Measurements from ENCODE around the gene CALM1. TPM values are rescaled to one million over a fixed set of nuclear protein-coding genes. Genes with fewer than 3 reads are reported as not detected.
A peak's percentile ranks its signal among the peaks of the same experiment; 100 is the strongest.

CALM1 gene
- total RNA-seq, 1 donor from 2014 or later: 362 TPM

GRCh38 chr14:90386321-90386720, 10.5 kb upstream of the CALM1 start:
- Histone ChIP-seq H2AFZ (replicated peaks) (no peak overlapping the region), H3K27me3 (peaks cover 9% of the 10 kb centered on the region), H4K20me1 (ENCODE audit: low read depth) (no peaks in the 10 kb centered on the region), H3K4me1 (peaks cover 18% of the 10 kb centered on the region), H3K4me3 (no peak overlapping the region), H3K27ac (no peak overlapping the region), H3K9ac (no peak overlapping the region), H3F3A (ENCODE audit: low read depth) (peaks cover 16% of the 10 kb centered on the region), H3K79me2 (ENCODE audit: low read depth) (no peaks in the 10 kb centered on the region), H3K36me3 (no peaks in the 10 kb centered on the region), H3K4me2 (no peak overlapping the region), H3K9me3 (ENCODE audit: low read depth) (no peaks in the 10 kb centered on the region)
- H3K4me1 Mint-ChIP-seq: peaks cover 16% of the 10 kb centered on the region
- TF ChIP-seq EZH2phosphoT487 (IDR thresholded peaks at IDR 0.05) (no peak), EZH2 (IDR thresholded peaks at IDR 0.05) (no peak)
- TF ChIP-seq, protein P1, sequence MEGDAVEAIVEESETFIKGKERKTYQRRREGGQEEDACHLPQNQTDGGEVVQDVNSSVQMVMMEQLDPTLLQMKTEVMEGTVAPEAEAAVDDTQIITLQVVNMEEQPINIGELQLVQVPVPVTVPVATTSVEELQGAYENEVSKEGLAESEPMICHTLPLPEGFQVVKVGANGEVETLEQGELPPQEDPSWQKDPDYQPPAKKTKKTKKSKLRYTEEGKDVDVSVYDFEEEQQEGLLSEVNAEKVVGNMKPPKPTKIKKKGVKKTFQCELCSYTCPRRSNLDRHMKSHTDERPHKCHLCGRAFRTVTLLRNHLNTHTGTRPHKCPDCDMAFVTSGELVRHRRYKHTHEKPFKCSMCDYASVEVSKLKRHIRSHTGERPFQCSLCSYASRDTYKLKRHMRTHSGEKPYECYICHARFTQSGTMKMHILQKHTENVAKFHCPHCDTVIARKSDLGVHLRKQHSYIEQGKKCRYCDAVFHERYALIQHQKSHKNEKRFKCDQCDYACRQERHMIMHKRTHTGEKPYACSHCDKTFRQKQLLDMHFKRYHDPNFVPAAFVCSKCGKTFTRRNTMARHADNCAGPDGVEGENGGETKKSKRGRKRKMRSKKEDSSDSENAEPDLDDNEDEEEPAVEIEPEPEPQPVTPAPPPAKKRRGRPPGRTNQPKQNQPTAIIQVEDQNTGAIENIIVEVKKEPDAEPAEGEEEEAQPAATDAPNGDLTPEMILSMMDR (IDR thresholded peaks at IDR 0.05): no peak
- H3K36me3 Mint-ChIP-seq: no peaks in the 10 kb centered on the region
- H3K4me3 Mint-ChIP-seq: no peak overlapping the region
- H3K9me3 Mint-ChIP-seq: no peaks in the 10 kb centered on the region
- no peak for DNase-seq (ENCODE audit: low spot score)
- peaks cover 2% of the 10 kb centered on the region for H3K27me3 Mint-ChIP-seq (ENCODE audit: insufficient read depth, low read depth)
- no peak overlapping the region for H3K27ac Mint-ChIP-seq

DNA sequence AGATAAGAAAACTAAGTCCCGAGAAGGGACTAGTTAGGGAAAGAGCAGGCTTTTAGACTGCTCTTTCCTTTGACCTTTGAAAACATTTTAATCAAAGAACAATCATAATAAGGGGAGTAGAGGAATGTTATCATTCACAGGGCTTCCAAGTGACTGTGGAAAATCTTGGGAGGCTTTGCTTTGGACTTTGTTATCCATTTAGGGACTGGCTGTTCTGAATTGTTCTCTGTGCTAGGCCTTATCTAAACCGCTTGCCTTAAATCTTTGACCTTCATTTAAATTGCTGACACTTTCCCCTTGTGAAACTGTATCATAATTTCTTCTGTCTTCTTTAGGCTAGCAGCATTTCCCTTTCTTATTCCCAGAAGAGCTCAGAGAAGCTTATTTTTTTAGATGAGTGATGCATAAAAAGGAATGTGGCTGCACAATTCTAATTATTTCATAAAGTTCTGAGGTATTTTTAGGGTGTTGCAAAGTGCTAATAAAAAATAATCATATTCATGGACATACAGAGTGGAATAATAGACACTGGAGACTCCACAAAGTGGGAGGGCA, 9.5 kb upstream of the CALM1 start:
- no peaks in the 10 kb centered on the region for H3K9me3 Mint-ChIP-seq
- no peaks in the 10 kb centered on the region for H3K36me3 Mint-ChIP-seq
- peaks cover 7% of the 10 kb centered on the region for H3F3A ChIP-seq (ENCODE audit: low read depth)
- no peak overlapping the region for H3K27ac ChIP-seq
- H2AFZ ChIP-seq (replicated peaks): no peak overlapping the region
- H3K27me3 Mint-ChIP-seq (ENCODE audit: insufficient read depth, low read depth): peaks cover 2% of the 10 kb centered on the region
- H3K4me1 Mint-ChIP-seq: peaks cover 16% of the 10 kb centered on the region
- H3K9ac ChIP-seq: no peak overlapping the region
- no peaks in the 10 kb centered on the region for H4K20me1 ChIP-seq (ENCODE audit: low read depth)
- TF ChIP-seq EZH2 (IDR thresholded peaks at IDR 0.05): no peak
- peaks cover 10% of the 10 kb centered on the region for H3K4me1 ChIP-seq
- H3K4me2 ChIP-seq: no peak overlapping the region
- H3K4me3 Mint-ChIP-seq: no peak overlapping the region
- peaks cover 9% of the 10 kb centered on the region for H3K27me3 ChIP-seq
- no peak overlapping the region for H3K27ac Mint-ChIP-seq
- DNase-seq (ENCODE audit: low spot score): no peak
- no peaks in the 10 kb centered on the region for H3K9me3 ChIP-seq (ENCODE audit: low read depth)
- H3K36me3 ChIP-seq: no peaks in the 10 kb centered on the region
- H3K79me2 ChIP-seq (ENCODE audit: low read depth): no peaks in the 10 kb centered on the region
- H3K4me3 ChIP-seq: no peak overlapping the region

- no peak overlapping the region for H3K27ac ChIP-seq
- H3K4me3 ChIP-seq: no peak overlapping the region
- Mint-ChIP-seq H3K27ac (no peak overlapping the region), H3K36me3 (no peaks in the 10 kb centered on the region), H3K4me3 (no peak overlapping the region), H3K27me3 (ENCODE audit: insufficient read depth, low read depth) (peaks cover 2% of the 10 kb centered on the region), H3K4me1 (peaks cover 16% of the 10 kb centered on the region), H3K9me3 (no peaks in the 10 kb centered on the region)
- no peaks in the 10 kb centered on the region for H3K36me3 ChIP-seq
- no peak overlapping the region for H3K4me2 ChIP-seq
- H4K20me1 ChIP-seq (ENCODE audit: low read depth): no peaks in the 10 kb centered on the region
- no peaks in the 10 kb centered on the region for H3K9me3 ChIP-seq (ENCODE audit: low read depth)
- DNase-seq (ENCODE audit: low spot score): peak; percentile 60
- H3K27me3 ChIP-seq: peaks cover 9% of the 10 kb centered on the region
- H2AFZ ChIP-seq (replicated peaks): no peak overlapping the region
- no peaks in the 10 kb centered on the region for H3F3A ChIP-seq (ENCODE audit: low read depth)
- no peak overlapping the region for H3K9ac ChIP-seq
- no peak for TF ChIP-seq EZH2phosphoT487 (IDR thresholded peaks at IDR 0.05)
- no peak for TF ChIP-seq EZH2 (IDR thresholded peaks at IDR 0.05)
- TF ChIP-seq, protein P1 (IDR thresholded peaks at IDR 0.05): no peak
- H3K4me1 ChIP-seq: peaks cover 8% of the 10 kb centered on the region
- H3K79me2 ChIP-seq (ENCODE audit: low read depth): no peaks in the 10 kb centered on the region
Measured at GRCh38 chr14:90388437-90388836, 8.4 kb upstream of the CALM1 start.

DNA sequence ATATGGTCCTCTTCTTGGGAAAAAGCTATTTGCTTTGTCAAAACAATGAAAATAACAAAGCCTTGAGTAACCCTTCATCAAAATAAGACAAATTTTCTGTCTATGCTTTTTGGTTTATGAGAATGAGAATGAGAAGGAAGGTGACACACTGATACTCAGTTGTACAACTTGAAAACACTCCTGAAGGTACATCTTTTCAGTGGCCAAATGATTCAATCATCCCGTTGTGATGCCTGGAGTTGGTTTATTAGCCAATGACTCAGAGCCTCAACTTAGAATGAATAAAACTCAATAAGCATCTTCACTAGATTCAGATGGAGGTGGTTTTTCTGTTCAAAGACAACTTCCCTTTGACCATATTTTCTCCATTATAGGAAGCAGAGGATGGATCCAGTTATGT, 7.8 kb upstream of the CALM1 start:
- Histone ChIP-seq H3K27ac (no peak overlapping the region), H3F3A (ENCODE audit: low read depth) (no peaks in the 10 kb centered on the region), H4K20me1 (ENCODE audit: low read depth) (no peaks in the 10 kb centered on the region), H3K9ac (no peak overlapping the region), H3K4me1 (peaks cover 8% of the 10 kb centered on the region), H3K27me3 (peaks cover 9% of the 10 kb centered on the region), H3K9me3 (ENCODE audit: low read depth) (no peaks in the 10 kb centered on the region), H3K4me2 (no peak overlapping the region), H2AFZ (replicated peaks) (no peak overlapping the region), H3K36me3 (no peaks in the 10 kb centered on the region), H3K4me3 (no peak overlapping the region), H3K79me2 (ENCODE audit: low read depth) (no peaks in the 10 kb centered on the region)
- TF ChIP-seq, protein P1 (IDR thresholded peaks at IDR 0.05): no peak
- TF ChIP-seq EZH2 (IDR thresholded peaks at IDR 0.05) (no peak), EZH2phosphoT487 (IDR thresholded peaks at IDR 0.05) (no peak)
- H3K27ac Mint-ChIP-seq: no peak overlapping the region
- no peak overlapping the region for H3K4me3 Mint-ChIP-seq
- no peaks in the 10 kb centered on the region for H3K9me3 Mint-ChIP-seq
- DNase-seq (ENCODE audit: low spot score): no peak
- H3K27me3 Mint-ChIP-seq (ENCODE audit: insufficient read depth, low read depth): peaks cover 2% of the 10 kb centered on the region
- H3K36me3 Mint-ChIP-seq: no peaks in the 10 kb centered on the region
- H3K4me1 Mint-ChIP-seq: peaks cover 15% of the 10 kb centered on the region
